AG09309 (cell line): ENCODE data around the gene ZSWIM4.
A peak's percentile ranks its signal among the peaks of the same experiment; 100 is the strongest.

Experiments used
- DNase-seq: peaks from one replicate; pipeline ENCODE4 v3.0.0-alpha.2; 2010; ENCODE audit warnings: low read depth
- H3K4me3 ChIP-seq: 2 replicates; pipeline ENCODE4 v1.5.1; 2011; ENCODE audit warnings: mild to moderate bottlenecking, low read depth, low read length, moderate library complexity; ENCODE audit not compliant: control insufficient read depth
- CTCF ChIP-seq: IDR thresholded peaks from 2 replicates; pipeline ENCODE4 v1.5.1; 2011; ENCODE audit warnings: mild to moderate bottlenecking, low read depth, low read length, inconsistent platforms; ENCODE audit not compliant: insufficient read depth, control insufficient read depth; ENCODE audit errors: missing control alignments

Gene ZSWIM4

GRCh38 chr19:13841086-13841961, 46.1 kb downstream of the ZSWIM4 start:
- peak overlapping the region; percentile 92 for H3K4me3 ChIP-seq

GRCh38 chr19:13841962-13842290, 46.7 kb downstream of the ZSWIM4 start:
- H3K4me3 ChIP-seq = peak overlapping the region; percentile 92
- TF ChIP-seq CTCF = no peak
- no peak for DNase-seq

More at GRCh38 chr19:13841086-13841961, 46.1 kb downstream of the ZSWIM4 start:
- no peak for TF ChIP-seq CTCF
- no peak for DNase-seq

- peak overlapping the region; percentile 92 for H3K4me3 ChIP-seq
- TF ChIP-seq CTCF = no peak
- DNase-seq = no peak
These were observed 47.3 kb downstream of the ZSWIM4 start for GRCh38 chr19:13842291-13843103.

- peak overlapping the region; percentile 64 for H3K4me3 ChIP-seq
- no peak for TF ChIP-seq CTCF
- no peak for DNase-seq
These were observed 48.1 kb downstream of the ZSWIM4 start for GRCh38 chr19:13843104-13843921.

- DNase-seq = no peak
- no peak for TF ChIP-seq CTCF
- no peak overlapping the region for H3K4me3 ChIP-seq
These were observed 48.9 kb downstream of the ZSWIM4 start for GRCh38 chr19:13844130-13844631.

GRCh38 chr19:13846557-13847406, 51.5 kb downstream of the ZSWIM4 start:
- no peak for TF ChIP-seq CTCF
- DNase-seq = no peak
- peak overlapping the region; percentile 60 for H3K4me3 ChIP-seq
